Stimulated activated naive CD4-positive, alpha-beta T cell treated with Interleukin-2 at 50 U/mL for 16 hours (primary cell): ENCODE measurements around the gene PPCDC.

Experiments
- DNase-seq: peaks from one replicate; lab custom pipeline; 2025; lab: John Stamatoyannopoulos, UW

Gene PPCDC, protein sequence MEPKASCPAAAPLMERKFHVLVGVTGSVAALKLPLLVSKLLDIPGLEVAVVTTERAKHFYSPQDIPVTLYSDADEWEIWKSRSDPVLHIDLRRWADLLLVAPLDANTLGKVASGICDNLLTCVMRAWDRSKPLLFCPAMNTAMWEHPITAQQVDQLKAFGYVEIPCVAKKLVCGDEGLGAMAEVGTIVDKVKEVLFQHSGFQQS

DNA sequence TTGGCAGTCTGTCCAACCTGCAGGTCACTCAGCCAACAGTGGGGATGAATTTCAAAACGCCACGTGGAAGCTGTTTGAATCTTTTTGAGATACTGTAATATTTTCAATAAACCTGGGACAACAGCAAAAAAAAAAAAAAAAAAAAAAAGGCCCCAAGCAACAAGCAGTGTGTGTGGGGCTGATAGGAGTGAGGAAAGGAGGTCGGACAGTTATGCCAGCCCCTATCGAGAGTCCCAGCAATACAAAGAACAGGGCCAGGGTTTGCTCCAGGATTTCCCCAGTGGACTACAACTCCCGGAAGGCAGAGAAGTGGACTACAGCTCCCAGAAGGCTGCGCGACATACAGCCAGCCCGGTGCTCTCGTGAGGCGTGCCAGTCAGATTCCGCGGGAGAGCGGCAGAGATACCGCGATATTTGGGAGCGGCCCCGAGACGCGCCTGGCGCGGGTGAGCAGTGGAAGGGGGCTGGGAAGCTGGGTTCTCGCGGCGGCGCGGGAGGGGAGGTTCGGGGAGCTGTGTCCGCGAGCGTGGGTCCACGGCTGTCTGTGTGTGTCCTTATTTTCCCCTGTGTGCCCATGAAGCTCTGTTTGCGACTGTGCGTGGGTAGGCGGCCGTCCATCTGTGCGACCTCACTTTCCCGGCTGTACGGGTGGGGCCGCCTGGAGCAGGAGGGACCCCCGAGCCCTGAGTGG lies at the start of gene PPCDC:
Gene PPCDC (plus strand): TSS at position 410 of the 691 bp plus-strand sequence. CDS start 4,729 bp downstream, outside the sequence.
- peak; percentile 93 for DNase-seq

DNA sequence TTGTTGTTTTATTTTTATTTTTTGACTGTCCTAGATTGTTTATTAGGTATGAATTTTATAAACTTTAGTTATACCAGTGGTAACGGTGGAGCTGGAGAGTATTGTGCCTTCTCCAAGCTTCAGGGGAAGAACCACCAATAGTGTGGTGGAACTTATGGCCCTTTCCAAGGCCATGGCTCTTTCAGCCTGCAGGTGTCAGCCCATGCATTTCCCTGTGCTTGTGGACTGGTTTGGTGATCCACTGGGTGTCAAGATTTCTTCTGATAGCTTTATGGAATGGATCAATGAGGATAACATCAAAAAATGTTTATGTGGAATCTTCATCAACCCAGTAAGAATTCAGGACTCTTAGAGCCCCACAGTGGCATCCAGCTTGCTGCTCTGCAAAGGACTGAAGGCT lies 47.2 kb upstream of the PPCDC start:
- no peak for DNase-seq

DNA sequence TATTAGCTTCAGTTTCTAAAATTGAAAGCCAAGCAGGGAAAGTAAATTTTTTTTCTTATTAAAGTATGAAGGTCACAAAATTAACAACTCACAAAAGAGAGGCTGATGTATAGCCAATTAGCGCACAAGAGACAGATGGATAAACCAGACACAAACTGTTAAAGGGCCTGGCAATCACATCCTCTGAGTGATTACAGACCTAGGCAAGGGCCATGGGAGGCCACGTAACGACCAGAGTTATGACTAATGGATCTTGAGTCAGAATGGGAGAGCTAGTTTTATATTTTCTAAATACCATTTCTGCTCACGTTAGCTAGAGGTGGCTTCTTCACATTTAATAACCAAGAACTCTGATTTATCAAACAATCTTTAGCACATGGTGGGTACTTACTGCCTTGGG lies 45.8 kb upstream of the PPCDC start:
- DNase-seq: no peak

DNA sequence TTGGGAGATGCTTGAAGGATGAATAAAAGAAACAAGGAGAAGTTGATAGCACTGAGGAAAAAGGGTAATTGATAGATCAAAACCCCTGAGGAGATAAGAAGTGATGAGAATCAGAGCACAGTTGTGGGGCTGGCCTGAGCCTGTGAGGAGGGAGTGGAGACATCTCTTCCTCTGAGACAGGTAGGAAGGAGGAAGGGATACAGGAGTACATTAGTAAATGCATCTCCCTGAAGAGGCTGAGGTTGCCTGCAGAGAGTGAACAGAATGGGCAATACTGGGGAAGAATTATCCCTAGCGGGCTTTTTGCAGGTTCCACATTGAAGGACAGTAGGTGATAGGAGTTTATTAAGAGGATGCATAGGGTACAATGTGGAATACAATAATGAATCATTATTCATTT lies 45.3 kb upstream of the PPCDC start:
- no peak for DNase-seq

DNA sequence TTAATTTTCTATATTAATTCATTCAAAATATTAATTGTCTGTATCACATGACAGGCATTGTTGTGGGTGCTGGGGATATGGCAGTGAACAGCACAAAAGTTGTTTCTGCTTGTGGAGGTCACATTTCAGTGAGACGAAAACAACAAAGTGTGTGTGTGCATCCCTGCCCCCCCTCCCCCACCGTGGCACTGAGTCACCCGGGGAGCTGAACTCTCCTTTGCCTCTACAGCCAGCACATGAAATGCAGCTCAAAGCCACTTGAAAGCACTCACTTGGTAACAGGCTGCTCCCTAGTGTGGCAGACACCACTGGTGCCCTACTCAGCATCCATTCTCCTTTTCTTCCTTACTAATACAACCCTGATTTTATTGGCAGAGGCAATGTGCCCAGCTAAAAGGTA lies 44.9 kb upstream of the PPCDC start:
- peak; percentile 21 for DNase-seq

DNA sequence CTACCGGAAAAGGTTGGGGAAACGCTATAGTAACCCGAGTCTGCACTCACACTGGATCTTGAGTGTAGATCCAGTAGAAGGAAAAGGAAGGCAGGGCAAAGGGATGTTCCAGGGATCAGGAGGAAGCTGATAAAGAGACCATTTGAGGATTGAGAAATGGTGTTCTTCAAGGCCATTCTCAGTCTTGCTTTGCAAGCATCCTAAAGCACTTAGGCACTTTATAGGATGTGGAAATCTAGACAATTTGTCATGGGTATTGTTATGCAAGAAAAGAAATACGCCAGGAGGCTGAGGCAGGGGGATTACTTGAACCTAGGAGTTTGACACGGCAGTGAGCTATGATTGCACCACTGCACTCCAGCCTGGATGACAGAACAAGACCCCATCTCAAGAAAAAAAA lies 41.2 kb upstream of the PPCDC start:
- DNase-seq: no peak

DNA sequence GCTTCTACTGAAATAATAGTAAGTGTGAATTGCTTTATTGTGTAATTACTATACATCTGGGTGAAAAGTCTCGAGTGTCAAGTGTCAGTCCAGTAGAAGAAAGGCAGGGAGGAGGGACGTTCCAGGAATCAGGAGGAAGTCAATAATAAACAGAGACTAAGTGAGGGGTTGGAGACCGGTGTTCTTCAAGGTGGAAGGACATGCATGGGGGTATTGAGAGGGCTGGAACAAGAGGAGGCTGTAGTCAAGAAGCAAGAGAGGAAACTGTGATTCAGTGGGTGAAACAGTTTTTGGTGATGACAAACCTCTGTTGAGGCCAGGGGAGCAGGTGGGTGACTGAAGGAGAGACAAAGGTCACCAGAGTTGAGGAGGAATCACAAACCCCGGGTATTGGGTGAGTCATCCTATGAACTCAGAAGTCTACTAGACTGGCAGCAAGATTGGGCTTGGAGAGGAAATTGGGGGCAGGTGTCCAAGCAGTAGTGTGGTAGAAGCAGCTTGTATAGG lies 39.6 kb upstream of the PPCDC start:
- peak; percentile 45 for DNase-seq

DNA sequence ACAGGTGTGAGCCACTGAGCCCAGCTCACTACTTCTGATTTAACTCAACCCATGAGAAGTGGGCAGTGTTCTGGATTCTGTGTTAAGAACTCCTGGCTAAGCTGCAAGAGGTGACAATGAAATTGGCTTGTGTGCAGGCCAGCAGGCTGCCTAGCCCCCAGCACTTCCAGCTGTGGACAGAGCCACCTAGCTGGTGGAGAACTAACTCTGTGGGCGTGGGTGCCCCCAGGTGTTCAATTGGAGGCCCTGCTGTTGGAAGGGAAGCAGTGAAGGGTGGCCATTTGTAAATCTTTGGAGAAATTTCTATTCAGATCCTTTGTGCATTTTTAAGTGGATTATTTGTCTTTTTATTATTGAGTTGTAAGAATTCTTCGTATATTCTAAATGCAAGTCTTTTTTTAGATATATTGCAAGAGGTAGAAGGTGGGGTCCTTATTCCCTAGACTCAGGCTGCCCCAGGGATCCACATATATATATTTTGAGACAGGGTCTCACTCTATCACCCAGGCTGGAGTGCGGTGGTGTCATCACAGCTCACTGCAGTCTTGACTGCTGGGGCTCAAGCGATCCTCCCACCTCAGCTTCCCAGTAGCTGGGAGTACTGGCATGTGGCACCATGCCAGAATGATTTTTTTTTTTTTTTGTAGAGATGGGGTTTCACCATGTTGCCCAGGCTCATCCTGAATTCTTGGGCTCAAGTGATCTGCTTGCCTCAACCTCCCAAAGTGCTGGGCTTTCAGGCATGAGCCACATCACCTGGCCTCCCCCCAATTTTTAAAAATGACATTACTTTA lies 35.2 kb upstream of the PPCDC start:
- no peak for DNase-seq

DNA sequence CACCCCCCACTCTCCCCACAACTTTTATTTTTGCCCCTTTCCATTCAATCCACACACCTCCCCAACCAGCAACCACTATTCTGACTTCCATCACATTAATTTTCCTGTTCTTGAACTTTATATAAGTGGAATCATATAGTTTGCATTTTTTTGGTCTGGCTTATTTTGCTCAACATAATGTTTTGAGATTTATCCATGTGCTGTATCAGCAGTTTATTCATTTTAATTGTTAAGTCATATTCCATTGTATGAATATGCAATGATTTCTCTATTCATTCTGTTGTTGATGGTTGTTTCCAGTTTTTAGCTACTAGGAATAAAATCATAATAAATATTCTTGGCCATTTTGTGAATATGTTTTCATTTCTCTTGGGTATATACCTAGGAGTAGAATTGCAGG lies 33.9 kb upstream of the PPCDC start:
- DNase-seq: no peak

DNA sequence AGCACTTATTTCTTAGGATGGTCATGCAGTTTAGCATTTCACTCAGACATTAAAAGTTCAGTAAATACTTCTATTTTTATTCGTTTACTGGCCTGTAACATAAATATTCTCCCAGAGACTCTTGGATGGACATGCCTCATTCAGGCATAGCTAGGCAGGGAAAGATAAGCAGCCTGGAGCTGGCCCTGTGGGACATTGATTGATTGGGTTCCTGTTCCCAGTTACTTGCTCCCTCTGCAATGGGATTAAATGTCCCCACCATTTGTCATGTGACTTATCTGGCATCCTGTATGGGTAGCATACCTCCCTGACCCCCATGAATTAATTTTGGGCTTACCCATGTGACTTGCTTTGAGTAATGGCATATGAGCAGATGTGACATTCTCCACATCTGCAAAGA lies 30.8 kb upstream of the PPCDC start:
- DNase-seq: no peak

DNA sequence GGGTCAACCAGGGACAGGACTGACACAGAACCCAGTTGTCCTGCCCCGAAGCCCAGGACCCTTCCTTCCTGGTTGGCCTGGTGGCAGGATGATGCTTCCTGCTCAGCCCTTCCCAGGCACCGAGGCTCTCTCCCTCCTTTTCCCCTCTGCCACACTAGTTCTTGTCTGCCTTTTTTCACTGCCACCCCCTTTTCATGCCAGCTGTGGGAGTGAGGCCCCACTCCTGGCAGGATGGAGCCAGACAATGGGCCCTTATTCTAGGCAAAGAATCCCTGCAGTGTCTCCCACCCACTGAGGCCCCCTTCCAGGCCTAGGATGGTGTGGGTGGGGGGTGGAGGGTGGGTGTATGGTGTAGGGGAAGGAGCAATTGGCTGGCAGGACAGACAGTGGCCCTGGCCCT lies 29.2 kb upstream of the PPCDC start:
- no peak for DNase-seq

DNA sequence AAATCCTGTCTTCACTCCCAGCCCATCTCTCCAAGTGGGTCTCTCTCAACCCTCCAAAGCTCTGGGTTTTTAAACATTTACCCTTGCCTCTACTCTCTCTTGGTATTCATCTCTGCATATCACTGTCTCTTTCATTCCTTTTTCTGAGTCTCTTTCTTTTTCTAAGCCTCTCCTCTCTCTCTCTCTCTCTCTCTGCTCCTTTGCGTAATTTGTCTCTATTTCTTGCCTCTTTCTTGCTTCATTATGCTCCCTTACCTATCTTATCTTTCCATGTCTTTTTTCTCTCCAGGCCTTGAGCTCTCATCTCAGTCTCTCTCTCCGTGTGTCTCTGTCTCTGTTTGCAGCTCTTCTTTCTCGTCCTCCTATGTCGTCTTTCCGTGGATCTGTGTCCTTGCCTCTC lies 28.7 kb upstream of the PPCDC start:
- DNase-seq: no peak

DNA sequence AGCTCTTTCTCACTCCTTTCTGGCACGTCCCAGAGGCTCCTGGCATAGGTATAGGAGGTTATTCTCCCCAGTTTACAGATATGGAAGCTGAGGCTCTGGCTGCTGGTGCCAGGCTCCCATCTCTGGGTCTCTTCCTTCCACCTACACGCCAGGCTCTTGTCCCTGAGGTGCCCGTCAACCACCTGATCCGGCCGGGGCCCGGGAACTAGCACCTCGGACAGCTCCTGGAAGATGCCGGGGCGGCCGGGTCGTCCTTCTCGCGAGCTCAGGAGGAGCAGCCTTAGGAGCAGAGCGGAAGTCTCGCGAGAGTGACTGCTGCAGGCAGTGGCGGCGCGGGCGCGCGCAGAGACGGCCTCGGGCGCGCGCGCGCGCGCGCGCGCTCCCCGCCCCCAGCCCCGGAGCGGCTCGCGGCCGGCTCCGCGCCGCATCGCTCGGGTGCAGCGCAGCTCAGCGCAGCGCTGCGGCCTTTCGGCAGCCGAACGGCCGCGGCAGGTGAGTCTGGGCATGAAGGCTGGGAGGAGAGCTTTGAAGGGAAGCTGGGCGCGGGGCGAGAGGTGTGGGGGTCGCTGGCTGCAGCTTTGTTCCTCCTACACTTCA lies 28.1 kb upstream of the PPCDC start, which contains the start of gene SCAMP5:
Gene SCAMP5 (plus strand): TSS at position 382 of the 597 bp plus-strand sequence. CDS start 16,277 bp downstream, outside the sequence.
- DNase-seq: peak; percentile 90

DNA sequence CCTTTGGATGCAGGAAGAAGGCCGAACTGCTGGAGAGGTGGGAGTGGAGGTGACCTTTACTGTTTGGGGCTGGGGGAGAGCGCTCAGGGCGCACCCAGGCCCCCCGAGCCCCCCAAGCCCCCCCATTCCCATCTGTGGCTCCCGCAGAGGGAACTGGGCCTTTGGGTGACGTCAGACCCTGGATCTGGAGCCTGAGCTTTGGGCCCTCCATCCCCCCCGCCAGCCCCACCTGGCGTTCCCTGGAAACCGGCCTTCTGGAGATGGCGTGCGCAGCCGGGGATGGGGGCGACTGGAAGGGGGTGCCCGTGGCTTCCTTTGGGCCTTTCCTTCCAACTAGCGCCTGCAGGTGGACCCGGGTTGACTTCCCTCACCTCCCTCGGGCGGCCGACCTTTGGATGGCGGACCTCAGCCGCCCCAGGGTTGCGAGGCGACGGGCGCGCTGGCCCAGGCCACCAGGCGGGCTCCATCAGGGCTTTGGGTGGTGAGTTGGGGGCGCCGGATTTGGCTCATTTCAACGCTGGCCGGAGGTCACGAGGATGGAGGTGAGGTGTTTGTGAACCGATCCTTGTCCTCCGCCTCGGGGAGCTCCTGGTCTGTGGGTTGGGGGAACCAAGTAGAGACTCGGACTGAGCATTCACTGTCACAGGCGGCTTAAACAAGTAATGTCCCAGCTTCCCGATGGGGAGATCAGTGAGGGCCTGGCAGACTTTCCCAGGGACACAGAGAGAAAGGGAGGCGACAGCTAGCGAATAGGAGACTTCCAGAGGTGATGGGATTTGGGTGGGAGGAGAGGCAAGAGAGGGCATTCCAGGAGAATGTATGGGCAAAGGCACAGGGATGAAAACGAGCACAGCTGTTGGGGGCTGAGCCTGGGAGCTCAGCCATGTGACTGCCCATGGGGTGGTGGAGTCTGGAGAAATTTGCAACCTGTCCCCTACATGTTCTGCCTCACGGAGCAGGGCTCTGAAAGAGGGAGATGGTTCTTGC lies 27.3 kb upstream of the PPCDC start:
- DNase-seq: no peak

DNA sequence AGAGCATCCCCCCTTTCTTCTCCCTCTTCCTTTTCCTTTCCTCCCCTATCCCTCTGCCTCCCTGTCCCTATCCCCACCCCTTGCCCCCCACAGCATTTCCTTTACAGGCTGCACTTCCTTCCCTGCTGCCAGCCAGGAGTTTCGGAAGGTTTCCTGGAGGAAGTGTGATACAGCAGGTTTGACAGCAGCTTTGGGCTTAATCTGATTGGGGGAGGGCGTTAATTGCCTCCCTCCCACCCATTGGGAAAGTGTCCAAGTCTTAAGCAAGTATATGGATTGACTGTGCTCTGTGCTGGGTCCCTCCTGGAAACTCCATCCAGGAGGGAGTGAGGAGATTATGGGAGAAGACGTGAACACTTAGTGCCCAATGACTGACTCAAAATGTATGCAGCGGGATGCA lies 26.2 kb upstream of the PPCDC start:
- no peak for DNase-seq

DNA sequence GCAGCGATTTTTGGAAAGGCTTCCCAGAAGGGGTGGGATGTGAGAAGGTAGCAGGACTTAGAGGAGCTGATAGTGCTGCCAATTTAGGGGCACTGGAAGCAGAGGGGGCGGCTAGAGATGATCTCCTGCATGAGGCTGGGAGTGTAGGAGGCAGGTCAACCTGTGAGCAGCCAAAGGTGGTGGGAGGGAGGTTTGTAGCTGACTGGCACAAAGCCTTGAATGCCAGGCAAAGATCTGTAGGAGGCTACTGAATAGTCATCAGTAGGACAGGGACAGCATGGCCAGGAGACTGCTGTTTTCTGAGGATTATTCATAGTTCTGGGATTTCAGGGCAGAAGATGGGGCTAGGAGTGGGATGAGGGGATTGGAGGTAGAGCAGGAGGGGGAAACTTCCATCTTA lies 25.8 kb upstream of the PPCDC start:
- DNase-seq: no peak

DNA sequence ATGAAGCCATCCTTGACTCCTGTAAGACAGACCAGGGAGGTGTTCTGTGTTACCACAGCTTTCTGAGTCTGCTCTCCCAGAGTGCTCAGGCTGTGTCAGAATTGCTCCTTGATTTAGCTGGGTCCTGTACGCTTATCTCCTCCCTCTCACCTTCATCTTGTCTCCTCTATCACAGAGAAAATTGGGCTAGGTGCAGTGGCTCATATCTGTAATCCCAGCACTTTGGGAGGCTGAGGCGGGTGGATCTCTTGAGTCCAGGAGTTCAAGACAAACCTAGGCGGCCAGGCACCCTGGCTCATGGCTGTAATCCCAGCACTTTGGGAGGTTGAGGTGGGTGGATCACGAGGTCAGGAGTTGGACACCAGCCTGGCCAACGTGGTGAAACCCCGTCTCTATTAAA lies 22.1 kb upstream of the PPCDC start:
- no peak for DNase-seq

DNA sequence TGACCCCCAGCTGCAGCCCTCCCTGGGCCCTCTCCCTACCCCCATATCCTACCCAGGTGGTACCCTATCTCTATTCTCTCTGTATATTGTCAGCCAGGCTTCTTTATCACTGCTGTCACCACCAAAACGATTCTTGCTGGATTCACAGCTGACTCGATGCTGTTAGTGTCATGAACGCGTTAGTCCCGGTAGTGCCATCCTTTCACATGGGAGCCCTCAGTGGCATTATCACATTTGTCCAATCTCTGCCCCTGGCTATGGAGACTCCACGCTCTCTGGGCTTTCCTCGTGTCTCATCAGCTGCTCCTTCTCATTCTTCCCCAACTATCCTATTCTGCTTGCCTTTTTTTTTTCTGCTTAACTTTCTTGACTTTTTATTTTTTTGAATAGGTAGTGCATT lies 21.0 kb upstream of the PPCDC start:
- no peak for DNase-seq

DNA sequence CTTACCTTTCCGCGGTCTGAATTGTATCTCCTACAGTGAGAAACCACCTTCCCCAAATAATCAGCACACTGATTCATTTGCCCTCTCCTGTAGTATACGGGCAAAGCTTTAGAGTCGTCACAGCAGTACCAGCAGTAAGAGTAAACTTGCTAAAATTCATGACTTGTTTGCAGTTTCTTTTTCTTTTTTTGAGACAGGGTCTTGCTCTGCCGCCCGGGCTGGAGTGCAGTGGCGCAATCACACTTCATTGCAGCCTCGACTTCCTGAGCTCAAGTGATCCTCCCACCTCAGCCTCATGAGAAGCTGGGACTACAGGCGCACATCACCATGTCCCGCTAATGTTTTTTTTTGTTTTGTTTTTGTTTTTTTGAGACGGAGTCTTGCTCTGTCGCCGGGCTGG lies 16.2 kb upstream of the PPCDC start:
- no peak for DNase-seq

DNA sequence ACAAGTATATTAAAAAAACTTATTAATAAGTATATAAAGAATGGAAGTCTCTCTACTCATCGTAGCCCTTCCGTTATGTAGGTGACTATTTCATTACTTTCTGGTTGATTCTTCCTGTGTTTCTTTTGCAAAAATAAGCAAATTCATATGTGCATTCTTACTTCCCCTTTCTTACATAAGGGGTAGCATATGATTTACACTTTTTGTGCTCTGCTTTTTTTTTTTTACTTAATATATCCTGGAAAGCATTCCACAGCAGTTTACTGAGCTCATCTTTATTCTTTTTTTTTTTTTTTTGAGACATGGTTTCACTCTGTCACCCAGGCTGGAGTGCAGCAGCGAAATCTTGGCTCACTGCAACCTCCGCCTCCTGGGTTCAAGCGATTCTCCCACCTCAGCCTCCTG lies 15.2 kb upstream of the PPCDC start:
- DNase-seq: no peak

DNA sequence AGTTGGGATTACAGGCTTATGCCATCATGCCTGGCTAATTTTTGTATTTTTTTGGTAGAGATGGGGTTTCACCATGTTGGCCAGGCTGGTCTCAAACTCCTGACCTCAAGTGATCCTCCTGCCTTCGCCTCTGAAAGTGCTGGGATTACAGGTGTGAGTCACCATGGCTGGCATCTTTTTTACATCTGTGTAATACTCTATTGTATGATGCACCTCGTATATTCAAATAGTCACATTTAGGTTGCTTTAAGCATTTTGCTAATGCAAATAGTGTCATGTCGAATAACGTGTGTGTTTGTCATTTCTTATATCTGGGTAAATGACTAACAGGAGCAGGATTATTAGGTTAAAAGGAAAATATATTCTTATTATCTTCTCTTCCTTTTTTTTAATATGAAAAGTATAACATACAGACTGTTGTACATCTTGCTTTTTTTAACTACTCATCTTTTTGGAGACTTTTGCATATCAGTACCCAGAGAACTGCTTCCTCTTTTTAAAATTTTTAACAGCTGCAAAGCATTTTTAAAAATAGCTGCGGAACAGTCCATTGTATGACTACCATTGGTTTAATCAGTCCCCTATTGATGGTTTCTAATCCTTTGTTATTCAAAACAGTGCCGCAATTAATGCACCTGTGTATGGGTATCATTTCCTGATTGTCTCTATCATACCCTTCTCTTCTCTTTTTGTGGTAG lies 14.6 kb upstream of the PPCDC start:
- DNase-seq: no peak
